Lower lobe of right lung (tissue), 2 donors: Measurements from ENCODE around the gene MEF2A. TPM values are rescaled to one million over a fixed set of nuclear protein-coding genes. Genes with fewer than 3 reads are reported as not detected.

Experiments used
- ATAC-seq, 2 donors: fragments of 200-7000 bp; cut with Tn5 transposase; one replicate each; pipeline ENCODE4 v1.9.1; 2020 to 2022; ENCODE audit warnings: mild to moderate bottlenecking in 2 of 2, moderate library complexity in 2 of 2
- DNase-seq: peaks from one replicate; pipeline ENCODE4 v3.0.0-alpha.2; 2020
- H3K27ac ChIP-seq: fragments of 200-600 bp; one replicate; pipeline ENCODE4 v1.8.0; 2022
- H3K27me3 ChIP-seq: fragments of 200-600 bp; one replicate; pipeline ENCODE4 v1.8.0; 2022; ENCODE audit warnings: low read depth
- H3K36me3 ChIP-seq: fragments of 200-600 bp; one replicate; pipeline ENCODE4 v1.8.0; 2022; ENCODE audit warnings: mild to moderate bottlenecking
- H3K4me1 ChIP-seq: fragments of 200-600 bp; one replicate; pipeline ENCODE4 v1.8.0; 2022
- H3K4me3 ChIP-seq: fragments of 200-600 bp; one replicate; pipeline ENCODE4 v1.8.0; 2022; ENCODE audit warnings: mild to moderate bottlenecking
- H3K9me3 ChIP-seq: fragments of 200-600 bp; one replicate; pipeline ENCODE4 v1.8.0; 2022
- intact Hi-C: fragments of 100-400 bp; cut with DNase I; formaldehyde crosslinking; loops from one replicate; pipeline ENCODE4 v1.11.0; 2022
- total RNA-seq: library from RNA; stranded (reverse); fragmentation: NEBNext Ultra II Directional; extraction: Animal tissue kit (Norgen Biotek cat#: 25700); gene quantifications from one replicate; pipeline ENCODE4 v1.2.1, GENCODE V29; 2021
- TF ChIP-seq, protein P1 (sequence below): fragments of 200-600 bp; IDR thresholded peaks from one replicate; pipeline ENCODE4 v1.8.0; 2022; ENCODE audit warnings: antibody characterized with exemption, mild to moderate bottlenecking
- donor health status: DM: no; HTN: yes; CAD: no; lungs with severe emphysema.

The MEF2A gene
- total RNA-seq, 1 donor from 2014 or later = 80.1 TPM

DNA sequence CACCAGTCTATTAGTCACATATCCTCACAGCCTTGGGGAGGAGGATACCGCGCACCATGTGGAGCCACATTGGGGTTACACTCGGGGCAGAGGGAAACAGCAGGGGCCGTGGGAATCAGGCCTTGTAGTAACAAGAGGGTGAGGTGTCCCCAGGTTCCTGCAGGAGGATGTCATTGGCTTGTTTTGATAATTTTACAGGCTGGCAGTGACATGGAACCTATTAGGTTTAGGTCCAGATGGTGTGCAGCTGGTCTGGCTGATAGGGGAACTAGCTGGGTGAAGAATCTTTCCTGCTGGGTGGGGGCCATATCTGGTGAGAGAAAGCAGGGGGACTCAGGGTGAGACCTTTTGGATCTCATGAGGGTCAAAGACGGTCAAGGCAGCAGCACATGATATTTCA is 9.8 kb upstream of the MEF2A start:
- H3K27me3 ChIP-seq = no peaks in the 10 kb centered on the region
- TF ChIP-seq, protein P1, sequence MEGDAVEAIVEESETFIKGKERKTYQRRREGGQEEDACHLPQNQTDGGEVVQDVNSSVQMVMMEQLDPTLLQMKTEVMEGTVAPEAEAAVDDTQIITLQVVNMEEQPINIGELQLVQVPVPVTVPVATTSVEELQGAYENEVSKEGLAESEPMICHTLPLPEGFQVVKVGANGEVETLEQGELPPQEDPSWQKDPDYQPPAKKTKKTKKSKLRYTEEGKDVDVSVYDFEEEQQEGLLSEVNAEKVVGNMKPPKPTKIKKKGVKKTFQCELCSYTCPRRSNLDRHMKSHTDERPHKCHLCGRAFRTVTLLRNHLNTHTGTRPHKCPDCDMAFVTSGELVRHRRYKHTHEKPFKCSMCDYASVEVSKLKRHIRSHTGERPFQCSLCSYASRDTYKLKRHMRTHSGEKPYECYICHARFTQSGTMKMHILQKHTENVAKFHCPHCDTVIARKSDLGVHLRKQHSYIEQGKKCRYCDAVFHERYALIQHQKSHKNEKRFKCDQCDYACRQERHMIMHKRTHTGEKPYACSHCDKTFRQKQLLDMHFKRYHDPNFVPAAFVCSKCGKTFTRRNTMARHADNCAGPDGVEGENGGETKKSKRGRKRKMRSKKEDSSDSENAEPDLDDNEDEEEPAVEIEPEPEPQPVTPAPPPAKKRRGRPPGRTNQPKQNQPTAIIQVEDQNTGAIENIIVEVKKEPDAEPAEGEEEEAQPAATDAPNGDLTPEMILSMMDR = no peak
- intact Hi-C loops = no loop called here
- H3K9me3 ChIP-seq = no peaks in the 10 kb centered on the region
- H3K36me3 ChIP-seq = no peaks in the 10 kb centered on the region
- DNase-seq (no peak), ATAC-seq (no peak)
- no peak overlapping the region for H3K27ac ChIP-seq
- H3K4me1 ChIP-seq = no peaks in the 10 kb centered on the region
- no peak overlapping the region for H3K4me3 ChIP-seq

DNA sequence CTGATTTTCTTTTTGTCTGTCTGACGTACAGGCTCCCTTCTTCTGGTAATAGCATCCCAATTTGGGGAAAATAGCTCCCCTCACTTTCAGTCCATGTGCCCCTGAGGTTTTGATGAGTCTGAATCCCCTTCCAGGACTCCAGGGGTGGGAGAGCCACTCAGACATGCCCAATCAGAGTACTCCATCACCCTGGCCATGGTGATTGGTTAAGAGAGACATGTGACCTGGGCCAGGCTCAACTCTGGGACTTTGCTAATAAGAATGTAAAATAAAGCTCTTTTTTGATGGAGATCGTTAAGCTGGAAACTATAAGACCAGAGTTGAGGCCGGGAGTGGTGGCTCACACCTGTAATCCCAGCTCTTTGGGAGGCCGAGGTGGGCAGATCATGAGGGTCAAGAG is 9.2 kb upstream of the MEF2A start:
- Histone ChIP-seq H3K27me3 (no peaks in the 10 kb centered on the region), H3K4me1 (no peaks in the 10 kb centered on the region), H3K36me3 (no peaks in the 10 kb centered on the region), H3K9me3 (no peaks in the 10 kb centered on the region), H3K27ac (no peak overlapping the region), H3K4me3 (no peak overlapping the region)
- DNase-seq (no peak), ATAC-seq (no peak)
- TF ChIP-seq, protein P1 = no peak
- intact Hi-C loops = no loop called here

DNA sequence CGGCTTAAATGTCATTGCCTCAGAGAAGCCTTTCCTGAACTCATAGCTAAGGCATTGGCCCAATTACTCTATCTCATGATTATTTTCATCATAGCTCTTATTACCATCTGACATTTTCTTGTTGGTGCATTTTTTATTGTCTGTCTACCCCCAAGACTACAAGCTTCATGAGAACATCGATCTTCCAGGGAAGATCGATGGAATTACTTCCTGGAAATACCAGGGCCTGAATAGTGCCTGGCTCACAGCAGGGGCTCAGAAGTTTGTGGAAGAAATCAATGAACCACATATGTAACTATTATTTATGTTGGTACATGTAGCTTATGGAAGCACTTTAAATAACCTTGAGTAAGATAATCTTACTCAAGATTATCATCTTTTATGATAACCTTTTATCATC is 7.7 kb upstream of the MEF2A start:
- intact Hi-C loops = no loop called here

DNA sequence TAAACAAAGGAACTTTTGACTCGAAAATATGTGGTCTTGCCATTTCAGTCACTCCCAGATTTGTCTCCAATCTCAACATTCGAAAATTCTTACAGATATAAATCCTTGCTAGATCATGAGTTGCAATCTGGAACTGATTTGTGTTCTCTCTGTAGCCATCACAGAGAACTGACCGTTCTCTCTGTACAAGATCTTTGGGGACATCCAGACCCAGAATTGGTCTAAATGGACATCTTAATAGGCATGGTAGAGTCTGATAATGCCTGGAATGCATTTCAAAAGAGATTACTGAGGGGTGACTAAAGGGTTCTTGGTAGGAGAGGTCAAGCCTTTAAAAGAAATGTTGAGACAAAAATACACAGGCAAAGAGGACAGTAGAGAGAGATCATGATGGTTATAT is 7.2 kb upstream of the MEF2A start:
- no peak for DNase-seq
- Histone ChIP-seq H3K36me3 (no peaks in the 10 kb centered on the region), H3K27me3 (no peaks in the 10 kb centered on the region), H3K27ac (no peak overlapping the region), H3K9me3 (no peaks in the 10 kb centered on the region), H3K4me3 (no peak overlapping the region), H3K4me1 (peaks cover 2% of the 10 kb centered on the region)
- TF ChIP-seq, protein P1 = no peak
- ATAC-seq = no peak
- intact Hi-C loops = no loop called here

More for the DNA sequence above, 7.7 kb upstream of the MEF2A start:
- Histone ChIP-seq H3K27ac (no peak overlapping the region), H3K9me3 (no peaks in the 10 kb centered on the region), H3K4me1 (no peaks in the 10 kb centered on the region), H3K36me3 (no peaks in the 10 kb centered on the region), H3K4me3 (no peak overlapping the region), H3K27me3 (no peaks in the 10 kb centered on the region)
- DNase-seq (no peak), ATAC-seq (no peak)
- TF ChIP-seq, protein P1 = no peak

DNA sequence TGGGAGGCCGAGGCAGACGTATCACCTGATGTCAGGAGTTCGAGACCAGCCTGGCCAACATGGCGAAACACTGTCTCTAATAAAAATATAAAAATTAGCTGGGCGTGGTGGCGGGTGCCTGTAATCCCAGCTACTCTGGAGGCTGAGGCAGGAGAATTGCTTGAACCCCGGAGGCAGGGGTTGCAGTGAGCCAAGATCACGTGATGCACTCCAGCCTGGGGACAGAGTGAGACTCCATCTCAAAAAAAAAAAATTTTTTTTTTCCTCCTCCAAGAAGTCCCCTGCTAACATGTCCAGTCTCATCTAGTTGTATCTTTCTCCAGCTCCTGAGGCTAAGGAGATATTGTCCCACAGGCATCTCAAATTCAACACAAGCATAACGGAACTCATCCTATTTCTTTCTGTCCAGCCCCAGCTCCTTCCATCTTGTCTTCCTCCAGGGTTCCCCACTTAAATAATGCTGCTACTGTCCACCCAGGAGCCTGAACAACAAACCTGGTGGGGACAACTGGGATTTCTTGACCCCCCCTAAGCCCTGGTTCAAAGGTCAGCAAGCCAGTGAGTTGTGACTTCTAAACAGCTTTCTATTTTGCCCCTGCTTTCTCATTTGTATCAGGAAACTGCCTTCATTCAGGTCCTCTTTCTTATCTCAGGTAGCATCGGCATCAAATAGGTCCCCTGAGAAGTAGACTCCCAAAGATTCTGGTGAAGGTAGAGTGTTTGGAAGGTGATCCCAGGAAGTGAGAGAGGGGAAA is 4.1 kb upstream of the MEF2A start:
- Histone ChIP-seq H3K4me1 (peaks cover 17% of the 10 kb centered on the region), H3K4me3 (no peak overlapping the region), H3K9me3 (no peaks in the 10 kb centered on the region), H3K36me3 (no peaks in the 10 kb centered on the region), H3K27ac (no peak overlapping the region), H3K27me3 (no peaks in the 10 kb centered on the region)
- ATAC-seq (no peak), DNase-seq (no peak)
- intact Hi-C loops = no loop called here
- TF ChIP-seq, protein P1 = no peak
